ENCODE results near the gene ZFYVE28. TPM values are rescaled to one million over a fixed set of nuclear protein-coding genes. Genes with fewer than 3 reads are reported as not detected.

ZFYVE28 gene
- total and polyA plus RNA-seq, 10 of the 15 experiments (the other 5 are each of a cell fraction or from before 2014, with no cell fraction given) = 0.06 to 1.9 (median 0.22) TPM; not detected in 1

DNA sequence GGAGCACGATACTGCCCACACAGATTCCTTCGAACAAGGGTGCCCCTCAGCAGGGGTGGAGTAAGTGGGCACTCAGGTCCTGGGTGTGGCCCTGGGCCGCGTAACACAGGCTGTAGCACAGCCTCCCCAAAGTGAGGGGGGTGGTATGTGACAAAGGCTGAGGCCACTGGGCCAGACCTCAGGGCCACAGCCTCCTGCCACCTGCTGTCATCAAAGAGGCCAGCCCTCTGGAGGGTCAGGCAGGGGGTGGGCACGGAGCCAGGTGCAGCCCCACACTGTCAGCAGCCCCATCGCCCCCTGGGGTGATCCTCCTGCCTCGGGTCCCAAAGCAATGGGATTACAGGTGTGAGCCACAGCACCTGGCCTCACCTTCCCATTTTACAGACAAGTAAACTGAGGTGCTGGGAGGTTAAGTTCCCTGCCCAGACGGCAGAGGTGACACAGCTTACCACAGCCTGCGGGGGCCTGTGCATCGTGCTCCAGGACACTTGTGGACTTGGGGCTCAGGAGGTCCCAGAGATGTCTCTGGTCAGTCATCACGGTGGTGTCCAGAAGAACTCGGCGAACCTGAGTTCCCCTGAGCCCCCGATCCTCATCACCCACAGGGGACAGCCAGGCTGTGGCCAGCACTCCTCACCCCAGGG, 129.0 kb downstream of the ZFYVE28 start:
- no peak overlapping the region for H3K4me2 ChIP-seq (ENCODE audit: control insufficient read depth, insufficient read depth)
- H3K4me1 ChIP-seq (ENCODE audit: control insufficient read depth, insufficient read depth, low read length) = peaks cover 8% of the 10 kb centered on the region; the same call in 1 of the 2 replicates
- SMC1A ChIA-PET (ENCODE audit: uncharacterized antibody, unreplicated experiment) = no interaction called here
- WGBS (ENCODE audit: insufficient coverage, insufficient replicate concordance, low lambda C conversion rate, missing lambda C conversion rate) = 55% methylated on average over 14 of the region's 14 CpGs
- H4K20me1 ChIP-seq (ENCODE audit: control insufficient read depth, insufficient read depth) = no peaks in the 10 kb centered on the region
- H3K27me3 ChIP-seq (replicated peaks in 1 of 2; ENCODE audit: control insufficient read depth in 2 of 2, insufficient read depth in 2 of 2, low read length in 1 of 2) = peaks cover 0 to 1% of the 10 kb centered on the region in 2 experiments; a peak in 2 of 4 replicates
- no peak overlapping the region for H3K4me3 ChIP-seq
- CTCF ChIA-PET = no interaction called here
- no peaks in the 10 kb centered on the region for H3K9me3 ChIP-seq (replicated peaks; ENCODE audit: control insufficient read depth, insufficient read depth, low read length)
- BruUV-seq (replicated peaks) = no TSS peak
- DNase-seq (ENCODE audit: low read depth, low spot score) (no peak), FAIRE-seq (no peak), ATAC-seq (no peak)
- no peak overlapping the region for H3K27ac ChIP-seq (ENCODE audit: control insufficient read depth, insufficient read depth)
- no peaks in the 10 kb centered on the region for H3K36me3 ChIP-seq (ENCODE audit: control insufficient read depth in 2 of 2, insufficient read depth in 2 of 2, low read length in 1 of 2)
- no peak overlapping the region for H3K9ac ChIP-seq (ENCODE audit: control insufficient read depth, insufficient read depth, low read length)
- H3K79me2 ChIP-seq (ENCODE audit: control insufficient read depth, insufficient read depth, low read length) = no peaks in the 10 kb centered on the region
- no peak for TF ChIP-seq NR2F1 (conservative IDR thresholded peaks at IDR 0.05)
- no peak for TF ChIP-seq SMC3 (IDR thresholded peaks at IDR 0.05; ENCODE audit: borderline replicate concordance, low read length)
- TF ChIP-seq, protein P1, sequence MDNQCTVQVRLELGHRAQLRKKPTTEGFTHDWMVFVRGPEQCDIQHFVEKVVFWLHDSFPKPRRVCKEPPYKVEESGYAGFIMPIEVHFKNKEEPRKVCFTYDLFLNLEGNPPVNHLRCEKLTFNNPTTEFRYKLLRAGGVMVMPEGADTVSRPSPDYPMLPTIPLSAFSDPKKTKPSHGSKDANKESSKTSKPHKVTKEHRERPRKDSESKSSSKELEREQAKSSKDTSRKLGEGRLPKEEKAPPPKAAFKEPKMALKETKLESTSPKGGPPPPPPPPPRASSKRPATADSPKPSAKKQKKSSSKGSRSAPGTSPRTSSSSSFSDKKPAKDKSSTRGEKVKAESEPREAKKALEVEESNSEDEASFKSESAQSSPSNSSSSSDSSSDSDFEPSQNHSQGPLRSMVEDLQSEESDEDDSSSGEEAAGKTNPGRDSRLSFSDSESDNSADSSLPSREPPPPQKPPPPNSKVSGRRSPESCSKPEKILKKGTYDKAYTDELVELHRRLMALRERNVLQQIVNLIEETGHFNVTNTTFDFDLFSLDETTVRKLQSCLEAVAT (IDR thresholded peaks at IDR 0.05) = no peak
- POLR2A ChIA-PET = no interaction called here
- intact Hi-C loops (cut with micrococcal nuclease; ENCODE audit: unreplicated experiment) = no loop called here
- no peak overlapping the region for H2AFZ ChIP-seq (ENCODE audit: control insufficient read depth, low read depth, low read length)
- in situ Hi-C loops (cut with MboI) = no loop called here
- RAD21 ChIA-PET (ENCODE audit: unreplicated experiment) = interaction anchor here (0.6 kb wide), 1 partner anchor 48 kb away, joined by 3 read pairs; the partner anchor contains the start of genes HAUS3 and POLN

DNA sequence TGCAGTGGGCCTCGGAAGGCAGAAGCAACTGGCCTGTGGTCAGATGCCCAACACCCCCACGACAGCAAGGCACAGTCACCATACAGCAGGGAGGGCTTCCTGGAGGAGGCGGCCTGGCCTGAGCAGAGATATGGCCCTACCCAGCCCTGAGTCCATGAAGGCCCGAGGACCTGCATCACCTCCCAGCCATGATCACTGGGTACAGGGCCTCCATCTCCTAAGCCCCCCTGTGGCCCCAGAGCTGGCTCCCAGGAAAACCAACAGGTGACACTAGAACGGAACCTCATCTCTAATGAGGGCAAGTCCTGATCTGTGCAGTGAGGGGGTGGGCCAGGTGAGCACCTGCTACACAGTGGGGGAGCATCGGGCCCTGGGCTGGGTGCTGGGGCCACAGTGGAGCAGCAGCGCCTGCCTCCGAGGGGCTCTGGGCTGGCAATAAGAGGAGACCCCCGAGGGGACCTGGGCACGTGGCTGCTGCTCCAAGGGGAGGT, 130.3 kb downstream of the ZFYVE28 start:
- FAIRE-seq (no peak), DNase-seq (ENCODE audit: low read depth, low spot score) (no peak), ATAC-seq (no peak)
- no peak overlapping the region for H3K9ac ChIP-seq (ENCODE audit: control insufficient read depth, insufficient read depth, low read length)
- ChIA-PET POLR2A (no interaction called here), SMC1A (ENCODE audit: uncharacterized antibody, unreplicated experiment) (no interaction called here), CTCF (no interaction called here), RAD21 (ENCODE audit: unreplicated experiment) (no interaction called here)
- no peak overlapping the region for H3K4me2 ChIP-seq (ENCODE audit: control insufficient read depth, insufficient read depth)
- peaks cover 0 to 1% of the 10 kb centered on the region in 2 experiments; a peak in 2 of 4 replicates for H3K27me3 ChIP-seq (replicated peaks in 1 of 2; ENCODE audit: control insufficient read depth in 2 of 2, insufficient read depth in 2 of 2, low read length in 1 of 2)
- H3K4me3 ChIP-seq = no peak overlapping the region
- no peak overlapping the region for H3K27ac ChIP-seq (ENCODE audit: control insufficient read depth, insufficient read depth)
- WGBS (ENCODE audit: insufficient coverage, insufficient replicate concordance, low lambda C conversion rate, missing lambda C conversion rate) = 47% methylated on average over 10 of the region's 10 CpGs
- no peaks in the 10 kb centered on the region for H3K9me3 ChIP-seq (replicated peaks; ENCODE audit: control insufficient read depth, insufficient read depth, low read length)
- intact Hi-C loops (cut with micrococcal nuclease; ENCODE audit: unreplicated experiment) (no loop called here), in situ Hi-C loops (cut with MboI) (no loop called here)
- H3K79me2 ChIP-seq (ENCODE audit: control insufficient read depth, insufficient read depth, low read length) = no peaks in the 10 kb centered on the region
- no peaks in the 10 kb centered on the region for H4K20me1 ChIP-seq (ENCODE audit: control insufficient read depth, insufficient read depth)
- no TSS peak for BruUV-seq (replicated peaks)
- H3K36me3 ChIP-seq (ENCODE audit: control insufficient read depth in 2 of 2, insufficient read depth in 2 of 2, low read length in 1 of 2) = no peaks in the 10 kb centered on the region
- H3K4me1 ChIP-seq (ENCODE audit: control insufficient read depth, insufficient read depth, low read length) = peaks cover 8% of the 10 kb centered on the region; the same call in 1 of the 2 replicates
- H2AFZ ChIP-seq (ENCODE audit: control insufficient read depth, low read depth, low read length) = no peak overlapping the region
- TF ChIP-seq, protein P1 (IDR thresholded peaks at IDR 0.05) = no peak
- TF ChIP-seq, protein P2, sequence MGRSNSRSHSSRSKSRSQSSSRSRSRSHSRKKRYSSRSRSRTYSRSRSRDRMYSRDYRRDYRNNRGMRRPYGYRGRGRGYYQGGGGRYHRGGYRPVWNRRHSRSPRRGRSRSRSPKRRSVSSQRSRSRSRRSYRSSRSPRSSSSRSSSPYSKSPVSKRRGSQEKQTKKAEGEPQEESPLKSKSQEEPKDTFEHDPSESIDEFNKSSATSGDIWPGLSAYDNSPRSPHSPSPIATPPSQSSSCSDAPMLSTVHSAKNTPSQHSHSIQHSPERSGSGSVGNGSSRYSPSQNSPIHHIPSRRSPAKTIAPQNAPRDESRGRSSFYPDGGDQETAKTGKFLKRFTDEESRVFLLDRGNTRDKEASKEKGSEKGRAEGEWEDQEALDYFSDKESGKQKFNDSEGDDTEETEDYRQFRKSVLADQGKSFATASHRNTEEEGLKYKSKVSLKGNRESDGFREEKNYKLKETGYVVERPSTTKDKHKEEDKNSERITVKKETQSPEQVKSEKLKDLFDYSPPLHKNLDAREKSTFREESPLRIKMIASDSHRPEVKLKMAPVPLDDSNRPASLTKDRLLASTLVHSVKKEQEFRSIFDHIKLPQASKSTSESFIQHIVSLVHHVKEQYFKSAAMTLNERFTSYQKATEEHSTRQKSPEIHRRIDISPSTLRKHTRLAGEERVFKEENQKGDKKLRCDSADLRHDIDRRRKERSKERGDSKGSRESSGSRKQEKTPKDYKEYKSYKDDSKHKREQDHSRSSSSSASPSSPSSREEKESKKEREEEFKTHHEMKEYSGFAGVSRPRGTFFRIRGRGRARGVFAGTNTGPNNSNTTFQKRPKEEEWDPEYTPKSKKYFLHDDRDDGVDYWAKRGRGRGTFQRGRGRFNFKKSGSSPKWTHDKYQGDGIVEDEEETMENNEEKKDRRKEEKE (IDR thresholded peaks at IDR 0.05) = no peak
- TF ChIP-seq, protein P3, sequence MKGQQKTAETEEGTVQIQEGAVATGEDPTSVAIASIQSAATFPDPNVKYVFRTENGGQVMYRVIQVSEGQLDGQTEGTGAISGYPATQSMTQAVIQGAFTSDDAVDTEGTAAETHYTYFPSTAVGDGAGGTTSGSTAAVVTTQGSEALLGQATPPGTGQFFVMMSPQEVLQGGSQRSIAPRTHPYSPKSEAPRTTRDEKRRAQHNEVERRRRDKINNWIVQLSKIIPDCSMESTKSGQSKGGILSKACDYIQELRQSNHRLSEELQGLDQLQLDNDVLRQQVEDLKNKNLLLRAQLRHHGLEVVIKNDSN (IDR thresholded peaks at IDR 0.05; ENCODE audit: borderline replicate concordance, extremely low read length, insufficient read depth, low read depth, low read length) = no peak
- TF ChIP-seq TBL1XR1 (IDR thresholded peaks at IDR 0.05; ENCODE audit: low read depth, low read length) = no peak
- TF ChIP-seq ESRRA (IDR thresholded peaks at IDR 0.05; ENCODE audit: low read length) = no peak

All from GM12878 (cell line).